ENCODE data around the gene MSRB1. TPM values are rescaled to one million over a fixed set of nuclear protein-coding genes. Genes with fewer than 3 reads are reported as not detected.

MSRB1 gene
- total and polyA plus RNA-seq, 2 of the 13 experiments (the other 11 are each of a cell fraction or from before 2014, with no cell fraction given): 32.1 to 75.4 TPM

DNA sequence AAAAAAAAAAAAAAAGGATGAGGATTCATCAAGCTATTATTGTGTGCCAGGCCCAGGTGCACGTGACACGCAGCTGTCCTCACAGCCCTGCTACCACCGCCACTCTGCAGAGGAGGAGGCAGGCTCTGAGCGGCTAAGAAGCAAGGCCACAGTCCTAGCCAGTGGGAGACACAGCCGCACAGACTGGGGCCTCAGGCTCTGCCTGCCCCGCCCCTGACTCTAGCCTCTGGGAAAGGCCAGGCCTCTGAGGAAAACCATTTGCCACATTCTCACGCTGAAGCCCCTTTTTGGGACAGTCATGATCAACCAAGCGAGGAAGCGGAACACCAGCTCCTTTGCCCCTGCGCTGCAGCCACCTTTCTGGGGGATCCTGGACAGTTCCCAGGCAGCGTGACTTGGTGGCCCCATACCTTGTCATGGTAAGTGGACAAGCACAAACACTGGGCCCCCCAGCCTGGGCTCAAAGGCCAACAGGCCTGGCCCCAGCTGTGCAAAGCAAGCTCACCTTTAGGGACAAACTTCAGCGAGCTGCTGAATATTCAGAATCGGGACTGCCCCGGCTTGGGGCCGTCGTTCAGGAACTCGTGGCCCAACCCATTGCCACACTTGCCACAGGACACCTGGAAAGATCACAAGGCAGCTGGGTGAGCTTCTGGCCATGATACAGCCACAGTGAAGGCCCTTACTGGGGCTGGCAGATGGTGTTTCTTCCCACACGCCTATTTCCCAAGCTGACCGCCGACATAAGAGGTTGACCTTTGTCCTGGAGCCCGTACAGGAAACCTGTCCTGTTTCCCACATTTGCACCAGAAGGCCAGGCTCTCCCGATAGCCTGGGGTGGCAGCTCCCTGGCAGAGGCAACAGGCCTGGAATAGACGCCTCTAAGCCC is 2.5 kb downstream of the MSRB1 start (continued):
- TF ChIP-seq, protein P1, sequence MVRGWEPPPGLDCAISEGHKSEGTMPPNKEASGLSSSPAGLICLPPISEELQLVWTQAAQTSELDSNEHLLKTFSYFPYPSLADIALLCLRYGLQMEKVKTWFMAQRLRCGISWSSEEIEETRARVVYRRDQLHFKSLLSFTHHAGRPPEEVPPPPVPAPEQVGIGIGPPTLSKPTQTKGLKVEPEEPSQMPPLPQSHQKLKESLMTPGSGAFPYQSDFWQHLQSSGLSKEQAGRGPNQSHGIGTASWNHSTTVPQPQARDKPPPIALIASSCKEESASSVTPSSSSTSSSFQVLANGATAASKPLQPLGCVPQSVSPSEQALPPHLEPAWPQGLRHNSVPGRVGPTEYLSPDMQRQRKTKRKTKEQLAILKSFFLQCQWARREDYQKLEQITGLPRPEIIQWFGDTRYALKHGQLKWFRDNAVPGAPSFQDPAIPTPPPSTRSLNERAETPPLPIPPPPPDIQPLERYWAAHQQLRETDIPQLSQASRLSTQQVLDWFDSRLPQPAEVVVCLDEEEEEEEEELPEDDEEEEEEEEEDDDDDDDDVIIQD (CRISPR knock-in tag; IDR thresholded peaks at IDR 0.05; ENCODE audit: low read depth): peak; percentile 56; the same call in 1 of the 2 replicates
- TF ChIP-seq TBL1XR1 (IDR thresholded peaks at IDR 0.05; ENCODE audit: borderline replicate concordance, low read length, partially characterized antibody) (no peak), RELA (CRISPR knock-in tag; IDR thresholded peaks at IDR 0.05) (0 out of 2 replicates have a peak, but pooled peaks have one; percentile 6), ZNF605 (CRISPR knock-in tag; IDR thresholded peaks at IDR 0.05) (peak; percentile 25; the same call in 1 of the 2 replicates), XRCC5 (optimal IDR thresholded peaks at IDR 0.05; ENCODE audit: low read length) (no peak), ELF1 (CRISPR knock-in tag; IDR thresholded peaks at IDR 0.05) (no peak; the same call in 1 of the 2 replicates), TBP (CRISPR knock-in tag; IDR thresholded peaks at IDR 0.05) (no peak), ZNF572 (CRISPR knock-in tag; IDR thresholded peaks at IDR 0.05) (no peak), ZBTB7A (CRISPR knock-in tag; IDR thresholded peaks at IDR 0.05) (no peak), NPAS2 (CRISPR knock-in tag; IDR thresholded peaks at IDR 0.05; ENCODE audit: borderline replicate concordance) (no peak), NONO (IDR thresholded peaks at IDR 0.05) (no peak), NONO (CRISPR knock-in tag; conservative IDR thresholded peaks at IDR 0.05) (peak; percentile 94), ZNF501 (CRISPR knock-in tag; IDR thresholded peaks at IDR 0.05) (peak; percentile 83), PHB2 (IDR thresholded peaks at IDR 0.05; ENCODE audit: partially characterized antibody) (no peak)
- TF ChIP-seq, protein P2, sequence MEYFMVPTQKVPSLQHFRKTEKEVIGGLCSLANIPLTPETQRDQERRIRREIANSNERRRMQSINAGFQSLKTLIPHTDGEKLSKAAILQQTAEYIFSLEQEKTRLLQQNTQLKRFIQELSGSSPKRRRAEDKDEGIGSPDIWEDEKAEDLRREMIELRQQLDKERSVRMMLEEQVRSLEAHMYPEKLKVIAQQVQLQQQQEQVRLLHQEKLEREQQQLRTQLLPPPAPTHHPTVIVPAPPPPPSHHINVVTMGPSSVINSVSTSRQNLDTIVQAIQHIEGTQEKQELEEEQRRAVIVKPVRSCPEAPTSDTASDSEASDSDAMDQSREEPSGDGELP (IDR thresholded peaks at IDR 0.05; ENCODE audit: borderline replicate concordance, low read depth): peak; percentile 99
- TF ChIP-seq, protein P3, sequence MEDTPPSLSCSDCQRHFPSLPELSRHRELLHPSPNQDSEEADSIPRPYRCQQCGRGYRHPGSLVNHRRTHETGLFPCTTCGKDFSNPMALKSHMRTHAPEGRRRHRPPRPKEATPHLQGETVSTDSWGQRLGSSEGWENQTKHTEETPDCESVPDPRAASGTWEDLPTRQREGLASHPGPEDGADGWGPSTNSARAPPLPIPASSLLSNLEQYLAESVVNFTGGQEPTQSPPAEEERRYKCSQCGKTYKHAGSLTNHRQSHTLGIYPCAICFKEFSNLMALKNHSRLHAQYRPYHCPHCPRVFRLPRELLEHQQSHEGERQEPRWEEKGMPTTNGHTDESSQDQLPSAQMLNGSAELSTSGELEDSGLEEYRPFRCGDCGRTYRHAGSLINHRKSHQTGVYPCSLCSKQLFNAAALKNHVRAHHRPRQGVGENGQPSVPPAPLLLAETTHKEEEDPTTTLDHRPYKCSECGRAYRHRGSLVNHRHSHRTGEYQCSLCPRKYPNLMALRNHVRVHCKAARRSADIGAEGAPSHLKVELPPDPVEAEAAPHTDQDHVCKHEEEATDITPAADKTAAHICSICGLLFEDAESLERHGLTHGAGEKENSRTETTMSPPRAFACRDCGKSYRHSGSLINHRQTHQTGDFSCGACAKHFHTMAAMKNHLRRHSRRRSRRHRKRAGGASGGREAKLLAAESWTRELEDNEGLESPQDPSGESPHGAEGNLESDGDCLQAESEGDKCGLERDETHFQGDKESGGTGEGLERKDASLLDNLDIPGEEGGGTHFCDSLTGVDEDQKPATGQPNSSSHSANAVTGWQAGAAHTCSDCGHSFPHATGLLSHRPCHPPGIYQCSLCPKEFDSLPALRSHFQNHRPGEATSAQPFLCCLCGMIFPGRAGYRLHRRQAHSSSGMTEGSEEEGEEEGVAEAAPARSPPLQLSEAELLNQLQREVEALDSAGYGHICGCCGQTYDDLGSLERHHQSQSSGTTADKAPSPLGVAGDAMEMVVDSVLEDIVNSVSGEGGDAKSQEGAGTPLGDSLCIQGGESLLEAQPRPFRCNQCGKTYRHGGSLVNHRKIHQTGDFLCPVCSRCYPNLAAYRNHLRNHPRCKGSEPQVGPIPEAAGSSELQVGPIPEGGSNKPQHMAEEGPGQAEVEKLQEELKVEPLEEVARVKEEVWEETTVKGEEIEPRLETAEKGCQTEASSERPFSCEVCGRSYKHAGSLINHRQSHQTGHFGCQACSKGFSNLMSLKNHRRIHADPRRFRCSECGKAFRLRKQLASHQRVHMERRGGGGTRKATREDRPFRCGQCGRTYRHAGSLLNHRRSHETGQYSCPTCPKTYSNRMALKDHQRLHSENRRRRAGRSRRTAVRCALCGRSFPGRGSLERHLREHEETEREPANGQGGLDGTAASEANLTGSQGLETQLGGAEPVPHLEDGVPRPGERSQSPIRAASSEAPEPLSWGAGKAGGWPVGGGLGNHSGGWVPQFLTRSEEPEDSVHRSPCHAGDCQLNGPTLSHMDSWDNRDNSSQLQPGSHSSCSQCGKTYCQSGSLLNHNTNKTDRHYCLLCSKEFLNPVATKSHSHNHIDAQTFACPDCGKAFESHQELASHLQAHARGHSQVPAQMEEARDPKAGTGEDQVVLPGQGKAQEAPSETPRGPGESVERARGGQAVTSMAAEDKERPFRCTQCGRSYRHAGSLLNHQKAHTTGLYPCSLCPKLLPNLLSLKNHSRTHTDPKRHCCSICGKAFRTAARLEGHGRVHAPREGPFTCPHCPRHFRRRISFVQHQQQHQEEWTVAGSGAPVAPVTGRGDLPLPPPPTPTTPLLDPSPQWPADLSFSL (CRISPR knock-in tag; IDR thresholded peaks at IDR 0.05): no peak
- TF ChIP-seq, protein P4, sequence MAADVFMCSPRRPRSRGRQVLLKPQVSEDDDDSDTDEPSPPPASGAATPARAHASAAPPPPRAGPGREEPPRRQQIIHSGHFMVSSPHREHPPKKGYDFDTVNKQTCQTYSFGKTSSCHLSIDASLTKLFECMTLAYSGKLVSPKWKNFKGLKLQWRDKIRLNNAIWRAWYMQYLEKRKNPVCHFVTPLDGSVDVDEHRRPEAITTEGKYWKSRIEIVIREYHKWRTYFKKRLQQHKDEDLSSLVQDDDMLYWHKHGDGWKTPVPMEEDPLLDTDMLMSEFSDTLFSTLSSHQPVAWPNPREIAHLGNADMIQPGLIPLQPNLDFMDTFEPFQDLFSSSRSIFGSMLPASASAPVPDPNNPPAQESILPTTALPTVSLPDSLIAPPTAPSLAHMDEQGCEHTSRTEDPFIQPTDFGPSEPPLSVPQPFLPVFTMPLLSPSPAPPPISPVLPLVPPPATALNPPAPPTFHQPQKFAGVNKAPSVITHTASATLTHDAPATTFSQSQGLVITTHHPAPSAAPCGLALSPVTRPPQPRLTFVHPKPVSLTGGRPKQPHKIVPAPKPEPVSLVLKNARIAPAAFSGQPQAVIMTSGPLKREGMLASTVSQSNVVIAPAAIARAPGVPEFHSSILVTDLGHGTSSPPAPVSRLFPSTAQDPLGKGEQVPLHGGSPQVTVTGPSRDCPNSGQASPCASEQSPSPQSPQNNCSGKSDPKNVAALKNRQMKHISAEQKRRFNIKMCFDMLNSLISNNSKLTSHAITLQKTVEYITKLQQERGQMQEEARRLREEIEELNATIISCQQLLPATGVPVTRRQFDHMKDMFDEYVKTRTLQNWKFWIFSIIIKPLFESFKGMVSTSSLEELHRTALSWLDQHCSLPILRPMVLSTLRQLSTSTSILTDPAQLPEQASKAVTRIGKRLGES (CRISPR knock-in tag; IDR thresholded peaks at IDR 0.05; ENCODE audit: borderline replicate concordance): no peak; the same call in 1 of the 2 replicates

Measured in HepG2 (cell line).